ENCODE results near the gene NAA40. TPM values are rescaled to one million over a fixed set of nuclear protein-coding genes. Genes with fewer than 3 reads are reported as not detected.
A peak's percentile ranks its signal among the peaks of the same experiment; 100 is the strongest.
"Not testable (repeated sequence)": the region's sequence is repeated elsewhere in the genome, so short reads cannot be mapped to it uniquely, and the experiment has no call there.

Gene NAA40
- total RNA-seq, 1 donor from 2014 or later = 21.2 TPM

- peaks cover under 1% of the 10 kb centered on the region for H3K79me2 ChIP-seq (ENCODE audit: insufficient read depth, low read length)
- DNase-seq (ENCODE audit: low read depth) (no peak), FAIRE-seq (no peak)
- H3K27me3 Mint-ChIP-seq (ENCODE audit: low read depth, unreplicated experiment) = peaks cover 4% of the 10 kb centered on the region
- H3K4me1 ChIP-seq (ENCODE audit: insufficient read depth, low read length) = no peaks in the 10 kb centered on the region
- TF ChIP-seq CTCF (IDR thresholded peaks at IDR 0.05; ENCODE audit: insufficient read depth, low read depth, low read length) (no peak), EZH2 (IDR thresholded peaks at IDR 0.05; ENCODE audit: insufficient read depth, low read length) (no peak)
- no peak overlapping the region for H2AFZ ChIP-seq (ENCODE audit: low read depth, low read length)
- no peak overlapping the region for H3K9ac ChIP-seq (ENCODE audit: low read length)
- H3K27me3 ChIP-seq (ENCODE audit: insufficient read depth, low read length) = no peaks in the 10 kb centered on the region
- no peaks in the 10 kb centered on the region for H3K9me3 Mint-ChIP-seq (ENCODE audit: unreplicated experiment)
- peaks cover 2% of the 10 kb centered on the region for H3K4me1 Mint-ChIP-seq (ENCODE audit: low read depth, unreplicated experiment)
- H3K4me3 ChIP-seq (ENCODE audit: insufficient read depth, low read depth, low read length) = no peak overlapping the region
- H3K9me3 ChIP-seq (ENCODE audit: insufficient read depth, low read depth, low read length) = no peaks in the 10 kb centered on the region
- no peak overlapping the region for H3K27ac ChIP-seq (ENCODE audit: low read depth, low read length)
- no peak overlapping the region for H3K27ac Mint-ChIP-seq (ENCODE audit: unreplicated experiment)
- no peak overlapping the region for H3K4me2 ChIP-seq (ENCODE audit: low read length)
- H4K20me1 ChIP-seq (ENCODE audit: insufficient read depth, low read length) = no peaks in the 10 kb centered on the region
- no peaks in the 10 kb centered on the region for H3K36me3 ChIP-seq (ENCODE audit: insufficient read depth, low read length)
- H3K4me3 Mint-ChIP-seq (ENCODE audit: unreplicated experiment) = no peak overlapping the region
- no peaks in the 10 kb centered on the region for H3K36me3 Mint-ChIP-seq (ENCODE audit: low read depth, unreplicated experiment)
These were observed 30.7 kb downstream of the NAA40 start for GRCh38 chr11:63969461-63969860.

GRCh38 chr11:63970902-63971301 lies 32.1 kb downstream of the NAA40 start:
- Histone ChIP-seq H4K20me1 (ENCODE audit: insufficient read depth, low read length) (peaks cover 9% of the 10 kb centered on the region), H3K79me2 (ENCODE audit: insufficient read depth, low read length) (peaks cover 15% of the 10 kb centered on the region), H3K27ac (ENCODE audit: low read depth, low read length) (no peak overlapping the region), H3K4me2 (ENCODE audit: low read length) (no peak overlapping the region), H3K9me3 (ENCODE audit: insufficient read depth, low read depth, low read length) (no peaks in the 10 kb centered on the region), H2AFZ (ENCODE audit: low read depth, low read length) (no peak overlapping the region), H3K4me1 (ENCODE audit: insufficient read depth, low read length) (peaks cover 2% of the 10 kb centered on the region), H3K36me3 (ENCODE audit: insufficient read depth, low read length) (no peaks in the 10 kb centered on the region), H3K4me3 (ENCODE audit: insufficient read depth, low read depth, low read length) (no peak overlapping the region), H3K27me3 (ENCODE audit: insufficient read depth, low read length) (no peaks in the 10 kb centered on the region), H3K9ac (ENCODE audit: low read length) (no peak overlapping the region)
- H3K4me1 Mint-ChIP-seq (ENCODE audit: low read depth, unreplicated experiment) = peaks cover 3% of the 10 kb centered on the region
- TF ChIP-seq EZH2 (IDR thresholded peaks at IDR 0.05; ENCODE audit: insufficient read depth, low read length) = no peak
- no peak for TF ChIP-seq CTCF (IDR thresholded peaks at IDR 0.05; ENCODE audit: insufficient read depth, low read depth, low read length)
- peaks cover 2% of the 10 kb centered on the region for H3K36me3 Mint-ChIP-seq (ENCODE audit: low read depth, unreplicated experiment)
- FAIRE-seq = no peak
- no peaks in the 10 kb centered on the region for H3K9me3 Mint-ChIP-seq (ENCODE audit: unreplicated experiment)
- H3K27ac Mint-ChIP-seq (ENCODE audit: unreplicated experiment) = no peak overlapping the region
- peaks cover 4% of the 10 kb centered on the region for H3K27me3 Mint-ChIP-seq (ENCODE audit: low read depth, unreplicated experiment)
- no peak overlapping the region for H3K4me3 Mint-ChIP-seq (ENCODE audit: unreplicated experiment)
- DNase-seq (ENCODE audit: low read depth) = no peak

GRCh38 chr11:63973912-63974258 lies 35.1 kb downstream of the NAA40 start:
- Histone ChIP-seq H3K4me1 (ENCODE audit: insufficient read depth, low read length) (peaks cover 13% of the 10 kb centered on the region), H3K4me2 (ENCODE audit: low read length) (peak overlapping the region; percentile 77), H4K20me1 (ENCODE audit: insufficient read depth, low read length) (peaks cover 24% of the 10 kb centered on the region), H2AFZ (ENCODE audit: low read depth, low read length) (peak overlapping the region; percentile 60), H3K79me2 (ENCODE audit: insufficient read depth, low read length) (peaks cover 43% of the 10 kb centered on the region)
- H3K27ac ChIP-seq (ENCODE audit: low read depth, low read length); H3K36me3 ChIP-seq (ENCODE audit: insufficient read depth, low read length); H3K27me3 ChIP-seq (ENCODE audit: insufficient read depth, low read length); H3K27me3 Mint-ChIP-seq (ENCODE audit: low read depth, unreplicated experiment); H3K9ac ChIP-seq (ENCODE audit: low read length); FAIRE-seq; H3K4me3 ChIP-seq (ENCODE audit: insufficient read depth, low read depth, low read length); H3K36me3 Mint-ChIP-seq (ENCODE audit: low read depth, unreplicated experiment); H3K9me3 ChIP-seq (ENCODE audit: insufficient read depth, low read depth, low read length); H3K9me3 Mint-ChIP-seq (ENCODE audit: unreplicated experiment); DNase-seq (ENCODE audit: low read depth): not testable (repeated sequence)
- peak overlapping the region; percentile 99 for H3K4me3 Mint-ChIP-seq (ENCODE audit: unreplicated experiment)
- peaks cover 10% of the 10 kb centered on the region for H3K4me1 Mint-ChIP-seq (ENCODE audit: low read depth, unreplicated experiment)
- peak overlapping the region; percentile 98 for H3K27ac Mint-ChIP-seq (ENCODE audit: unreplicated experiment)
